GM10248 (cell line): ENCODE measurements around the gene KLF4.

Experiments used
- CTCF ChIA-PET: fragments of 300-600 bp; sonication (Branson Sonifier 250); formaldehyde crosslinking; extraction: SDS; loops from one replicate; lab custom pipeline; 2021; ENCODE audit warnings: antibody characterized with exemption; lab: Yijun Ruan, JAX
- POLR2A ChIA-PET: fragments of 350-650 bp; sonication (Branson Sonifier 250); formaldehyde crosslinking; extraction: SDS; loops from one replicate; lab custom pipeline; 2020; ENCODE audit warnings: antibody characterized with exemption; lab: Yijun Ruan, JAX
- DNase-seq: peaks from one replicate; pipeline ENCODE4 v3.0.0; 2012; ENCODE audit errors: extremely low spot score
- TF ChIP-seq, protein P1 (sequence below): IDR thresholded peaks from 2 replicates; pipeline ENCODE4 v1.5.1; 2012; ENCODE audit warnings: mild to moderate bottlenecking, low read depth; ENCODE audit errors: extremely low read depth, missing control alignments, control extremely low read depth

The KLF4 gene

GRCh38 chr9:107455425-107456135 lies 34.0 kb downstream of the KLF4 start:
- DNase-seq = no peak
- ChIA-PET POLR2A (no interaction called here), CTCF (interaction anchor here (1.0 to 1.5 kb wide), 3 partner anchors 10 to 30 kb away, joined by 3 to 4 read pairs (median 4); no protein-coding TSS in a partner anchor)
- TF ChIP-seq, protein P1, sequence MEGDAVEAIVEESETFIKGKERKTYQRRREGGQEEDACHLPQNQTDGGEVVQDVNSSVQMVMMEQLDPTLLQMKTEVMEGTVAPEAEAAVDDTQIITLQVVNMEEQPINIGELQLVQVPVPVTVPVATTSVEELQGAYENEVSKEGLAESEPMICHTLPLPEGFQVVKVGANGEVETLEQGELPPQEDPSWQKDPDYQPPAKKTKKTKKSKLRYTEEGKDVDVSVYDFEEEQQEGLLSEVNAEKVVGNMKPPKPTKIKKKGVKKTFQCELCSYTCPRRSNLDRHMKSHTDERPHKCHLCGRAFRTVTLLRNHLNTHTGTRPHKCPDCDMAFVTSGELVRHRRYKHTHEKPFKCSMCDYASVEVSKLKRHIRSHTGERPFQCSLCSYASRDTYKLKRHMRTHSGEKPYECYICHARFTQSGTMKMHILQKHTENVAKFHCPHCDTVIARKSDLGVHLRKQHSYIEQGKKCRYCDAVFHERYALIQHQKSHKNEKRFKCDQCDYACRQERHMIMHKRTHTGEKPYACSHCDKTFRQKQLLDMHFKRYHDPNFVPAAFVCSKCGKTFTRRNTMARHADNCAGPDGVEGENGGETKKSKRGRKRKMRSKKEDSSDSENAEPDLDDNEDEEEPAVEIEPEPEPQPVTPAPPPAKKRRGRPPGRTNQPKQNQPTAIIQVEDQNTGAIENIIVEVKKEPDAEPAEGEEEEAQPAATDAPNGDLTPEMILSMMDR = no peak

DNA sequence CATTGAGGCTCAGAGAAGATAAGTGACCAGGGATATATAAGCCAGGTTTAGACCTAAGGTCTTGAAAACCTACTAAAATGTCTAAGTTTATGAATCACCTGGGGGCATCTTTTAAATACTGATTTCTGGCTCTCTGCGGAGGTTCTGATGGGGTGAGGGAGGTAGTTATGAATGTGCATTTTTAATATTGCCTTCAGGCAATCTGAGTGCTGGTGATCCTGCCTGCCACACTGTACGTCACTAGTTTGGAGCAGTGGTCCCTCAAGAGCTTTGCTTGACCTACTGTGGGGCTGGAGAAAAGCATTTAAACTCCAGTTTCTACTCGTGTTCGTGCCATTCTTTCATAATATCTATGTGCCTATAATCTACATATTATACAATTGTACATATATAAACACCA lies 36.1 kb downstream of the KLF4 start:
- TF ChIP-seq, protein P1 = no peak
- ChIA-PET CTCF (interaction anchor here (1.3 kb wide), 1 partner anchor 28 kb away, joined by 3 read pairs; no protein-coding TSS in a partner anchor), POLR2A (no interaction called here)
- DNase-seq = no peak

- no peak for DNase-seq
- TF ChIP-seq, protein P1 = no peak
- POLR2A ChIA-PET = no interaction called here
- CTCF ChIA-PET = interaction anchor here (1.2 to 2.4 kb wide), 3 partner anchors 23 to 1118 kb away, joined by 4 to 7 read pairs (median 5); no protein-coding TSS in a partner anchor
These were observed 41.7 kb downstream of the KLF4 start for GRCh38 chr9:107447834-107448233.

DNA sequence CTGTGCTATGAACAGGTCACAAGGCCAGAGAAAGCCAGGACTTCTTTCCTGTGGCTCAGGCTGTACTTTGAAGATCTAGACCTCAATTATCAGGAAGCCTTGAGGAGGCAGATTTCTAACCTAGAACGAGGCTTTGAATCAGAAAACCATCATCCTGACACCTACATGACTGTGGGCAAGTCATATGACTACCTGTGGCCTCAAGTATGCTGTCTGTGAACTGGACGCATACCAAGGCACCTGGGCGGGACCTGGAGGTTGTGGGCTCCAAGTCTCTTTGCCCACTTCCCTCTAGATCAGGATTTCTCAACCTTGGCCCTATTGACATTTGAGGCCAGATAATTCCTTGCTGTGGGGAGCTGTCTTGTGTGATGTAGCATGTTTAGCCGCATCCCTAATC lies 42.5 kb downstream of the KLF4 start:
- DNase-seq = no peak
- TF ChIP-seq, protein P1 = no peak
- ChIA-PET POLR2A (no interaction called here), CTCF (interaction anchor here (2.4 kb wide), 1 partner anchor 22 kb away, joined by 7 read pairs; no protein-coding TSS in a partner anchor)

DNA sequence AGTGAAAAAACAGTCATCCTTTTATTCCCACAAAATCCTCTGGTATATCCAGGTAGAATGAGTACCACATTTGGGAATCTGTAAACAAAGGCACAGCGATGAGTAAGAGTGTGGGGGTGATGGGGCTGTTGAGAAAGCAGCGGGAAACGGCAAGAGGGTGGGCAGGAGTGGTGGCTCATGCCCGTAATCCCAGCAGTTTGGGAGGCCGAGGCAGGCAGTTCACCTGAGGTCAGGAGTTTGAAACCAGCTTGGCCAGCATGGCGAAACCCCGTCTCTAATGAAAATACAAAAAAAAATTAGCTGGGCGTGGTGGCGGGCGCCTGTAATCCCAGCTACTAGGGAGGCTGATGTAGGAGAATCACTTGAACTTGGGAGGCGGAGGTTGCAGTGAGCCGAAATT lies 43.1 kb downstream of the KLF4 start:
- ChIA-PET POLR2A (no interaction called here), CTCF (no interaction called here)
- no peak for DNase-seq
- TF ChIP-seq, protein P1 = no peak

DNA sequence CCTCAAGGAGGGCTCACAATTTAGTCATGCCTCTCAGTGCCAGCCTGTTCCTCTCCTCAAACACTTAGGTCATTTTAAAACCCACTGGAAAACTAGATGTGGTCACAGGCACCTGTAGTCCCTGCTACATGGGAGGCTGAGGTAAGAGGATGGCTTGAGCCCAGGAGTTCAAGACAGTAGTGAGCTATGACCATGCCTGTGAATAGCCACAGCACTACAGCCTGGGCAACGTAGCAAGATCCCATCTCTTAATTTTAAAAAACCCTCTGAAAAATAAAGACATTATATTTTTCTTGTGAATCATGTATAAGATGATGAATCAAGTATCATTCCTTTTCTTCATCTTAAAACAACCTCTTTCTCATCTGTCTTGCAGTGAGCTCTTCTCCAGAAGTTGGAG lies 45.8 kb downstream of the KLF4 start:
- TF ChIP-seq, protein P1 = no peak
- ChIA-PET POLR2A (no interaction called here), CTCF (interaction anchor here (1.1 to 3.8 kb wide), 4 partner anchors 8 to 1318 kb away, joined by 3 to 20 read pairs (median 8); no protein-coding TSS in a partner anchor)
- no peak for DNase-seq
